Measurements from ENCODE around the gene CLDN9.

DNA sequence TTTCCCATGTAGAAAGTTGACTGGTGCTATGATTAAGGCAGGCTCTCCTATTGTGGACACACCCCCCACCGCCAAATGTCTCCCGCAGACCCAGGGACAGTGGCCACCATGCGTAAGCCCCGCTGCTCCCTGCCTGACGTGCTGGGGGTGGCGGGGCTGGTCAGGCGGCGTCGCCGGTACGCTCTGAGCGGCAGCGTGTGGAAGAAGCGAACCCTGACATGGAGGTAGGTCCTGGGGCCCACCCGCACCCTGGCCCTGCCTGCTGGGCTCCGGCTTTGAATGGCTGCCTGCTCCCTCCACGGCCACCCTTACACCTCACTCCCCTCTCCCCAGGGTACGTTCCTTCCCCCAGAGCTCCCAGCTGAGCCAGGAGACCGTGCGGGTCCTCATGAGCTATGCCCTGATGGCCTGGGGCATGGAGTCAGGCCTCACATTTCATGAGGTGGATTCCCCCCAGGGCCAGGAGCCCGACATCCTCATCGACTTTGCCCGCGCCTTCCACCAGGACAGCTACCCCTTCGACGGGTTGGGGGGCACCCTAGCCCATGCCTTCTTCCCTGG lies 37.3 kb downstream of the CLDN9 start:
- TF ChIP-seq, protein P1, sequence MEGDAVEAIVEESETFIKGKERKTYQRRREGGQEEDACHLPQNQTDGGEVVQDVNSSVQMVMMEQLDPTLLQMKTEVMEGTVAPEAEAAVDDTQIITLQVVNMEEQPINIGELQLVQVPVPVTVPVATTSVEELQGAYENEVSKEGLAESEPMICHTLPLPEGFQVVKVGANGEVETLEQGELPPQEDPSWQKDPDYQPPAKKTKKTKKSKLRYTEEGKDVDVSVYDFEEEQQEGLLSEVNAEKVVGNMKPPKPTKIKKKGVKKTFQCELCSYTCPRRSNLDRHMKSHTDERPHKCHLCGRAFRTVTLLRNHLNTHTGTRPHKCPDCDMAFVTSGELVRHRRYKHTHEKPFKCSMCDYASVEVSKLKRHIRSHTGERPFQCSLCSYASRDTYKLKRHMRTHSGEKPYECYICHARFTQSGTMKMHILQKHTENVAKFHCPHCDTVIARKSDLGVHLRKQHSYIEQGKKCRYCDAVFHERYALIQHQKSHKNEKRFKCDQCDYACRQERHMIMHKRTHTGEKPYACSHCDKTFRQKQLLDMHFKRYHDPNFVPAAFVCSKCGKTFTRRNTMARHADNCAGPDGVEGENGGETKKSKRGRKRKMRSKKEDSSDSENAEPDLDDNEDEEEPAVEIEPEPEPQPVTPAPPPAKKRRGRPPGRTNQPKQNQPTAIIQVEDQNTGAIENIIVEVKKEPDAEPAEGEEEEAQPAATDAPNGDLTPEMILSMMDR (IDR thresholded peaks at IDR 0.05; ENCODE audit: poor library complexity): no peak
- TF ChIP-seq EZH2 (IDR thresholded peaks at IDR 0.05; ENCODE audit: borderline replicate concordance): no peak
